ENCODE measurements around the gene SVIL. TPM values are rescaled to one million over a fixed set of nuclear protein-coding genes. Genes with fewer than 3 reads are reported as not detected.

Gene SVIL
- total and polyA plus RNA-seq, 4 experiments from 2014 or later, result 1.1 to 31.2 (median 22.0) TPM

DNA sequence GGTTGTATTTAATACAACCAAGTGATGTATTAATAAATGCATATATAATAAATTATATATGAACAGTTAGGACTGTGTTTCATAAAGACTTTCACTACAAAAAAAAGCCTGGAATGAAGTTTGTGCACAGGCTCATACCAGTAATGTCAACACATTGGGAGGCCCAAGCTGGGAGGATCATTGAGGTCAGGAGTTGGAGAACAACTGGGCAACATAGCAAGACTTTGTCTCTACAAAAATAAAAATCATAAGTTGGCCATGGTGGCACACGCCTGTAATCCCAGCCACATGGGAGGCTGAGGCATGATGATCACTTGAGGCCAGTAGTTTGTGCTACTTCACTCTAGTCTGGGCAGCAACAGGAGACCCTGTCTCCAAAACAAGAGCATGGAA, 15.8 kb upstream of the SVIL start:
- H3K27ac Mint-ChIP-seq, result peak overlapping the region in 1 of 7 donors; percentile 14
- intact Hi-C loops (cut with micrococcal nuclease), result no loop called here
- H3K27ac ChIP-seq (ENCODE audit: low read depth, low read length), result no peak overlapping the region
- no peaks in the 10 kb centered on the region for H3K27me3 ChIP-seq (ENCODE audit: insufficient read depth, low read length)
- no peak overlapping the region for H3K4me3 ChIP-seq (ENCODE audit: low read length in 2 of 2)
- peaks cover 30 to 61% (median 52%) of the 10 kb centered on the region in 4 donors for H3K4me1 Mint-ChIP-seq
- H3K27me3 Mint-ChIP-seq, result no peaks in the 10 kb centered on the region
- ChIA-PET POLR2A (ENCODE audit: partially characterized antibody) (no interaction called here), CTCF (ENCODE audit: partially characterized antibody) (no interaction called here)
- no peaks in the 10 kb centered on the region for H3K36me3 ChIP-seq (ENCODE audit: insufficient read depth, low read length)
- peaks cover 36% of the 10 kb centered on the region for H3K4me1 ChIP-seq (ENCODE audit: insufficient read depth, low read length)
- no peak overlapping the region for H3K4me3 Mint-ChIP-seq
- peaks cover 4 to 35% of the 10 kb centered on the region in 2 donors for H3K36me3 Mint-ChIP-seq
- H3K9me3 ChIP-seq (ENCODE audit: control insufficient read depth in 1 of 2, low read length in 2 of 2), result no peaks in the 10 kb centered on the region
- no peak for DNase-seq
- peaks cover 0 to 2% (median 0%) of the 10 kb centered on the region in 8 donors for H3K9me3 Mint-ChIP-seq

DNA sequence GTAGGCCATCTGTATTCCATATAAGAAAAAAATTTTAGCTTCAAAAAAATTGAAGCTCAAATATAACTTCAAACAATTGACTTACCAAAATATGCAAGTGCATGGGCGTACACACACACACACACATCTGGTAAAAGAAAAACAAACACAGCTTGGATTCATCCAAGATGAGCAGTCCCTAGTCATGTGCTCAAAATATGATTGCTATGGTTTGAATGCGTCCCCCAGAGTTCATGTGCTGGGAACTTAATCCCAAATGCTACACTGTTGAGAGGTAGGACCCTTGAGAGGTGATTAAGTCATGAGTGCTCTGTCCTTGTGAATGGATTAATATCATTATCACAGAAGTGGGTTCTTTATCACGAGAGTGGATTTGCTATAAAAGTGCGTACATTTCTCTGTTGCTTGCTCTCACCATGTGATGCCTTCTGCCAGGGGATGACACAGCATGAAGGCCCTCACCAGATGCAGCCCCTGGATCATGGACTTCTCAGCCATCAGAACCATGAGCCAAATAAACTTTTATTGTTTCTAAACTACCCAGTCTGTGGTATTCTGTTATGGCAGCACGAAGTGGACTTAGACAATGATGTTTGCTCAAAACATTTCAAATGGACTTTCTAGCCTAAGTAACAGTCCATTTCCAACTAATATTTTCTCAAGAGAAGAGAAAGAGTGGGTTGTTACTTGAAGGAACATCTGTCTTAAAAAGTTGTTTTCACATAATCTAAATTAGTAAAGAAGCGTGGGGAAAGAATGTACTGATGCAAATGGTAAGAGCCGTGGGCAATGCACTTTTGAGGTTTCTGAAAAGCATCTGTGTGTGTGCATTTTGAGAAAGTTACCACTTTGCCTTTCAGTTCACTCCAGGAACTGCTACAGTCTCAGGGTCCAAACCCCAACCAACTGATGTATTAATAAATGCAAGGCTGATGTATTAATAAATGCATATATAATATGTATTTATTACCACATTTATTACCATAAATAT, 15.1 kb upstream of the SVIL start:
- Mint-ChIP-seq H3K27ac (peak overlapping the region in 3 of 7 donors; percentile 72 to 77 (median 76)), H3K27me3 (no peaks in the 10 kb centered on the region), H3K4me3 (peak overlapping the region in 1 of 8 donors; percentile 80), H3K9me3 (no peaks in the 10 kb centered on the region), H3K4me1 (peaks cover 30 to 64% (median 54%) of the 10 kb centered on the region in 4 donors), H3K36me3 (peaks cover 4 to 32% of the 10 kb centered on the region in 2 donors)
- DNase-seq, result no peak
- Histone ChIP-seq H3K4me3 (ENCODE audit: low read length in 2 of 2) (no peak overlapping the region), H3K27ac (ENCODE audit: low read depth, low read length) (no peak overlapping the region), H3K27me3 (ENCODE audit: insufficient read depth, low read length) (no peaks in the 10 kb centered on the region), H3K36me3 (ENCODE audit: insufficient read depth, low read length) (no peaks in the 10 kb centered on the region), H3K9me3 (ENCODE audit: control insufficient read depth in 1 of 2, low read length in 2 of 2) (no peaks in the 10 kb centered on the region), H3K4me1 (ENCODE audit: insufficient read depth, low read length) (peaks cover 36% of the 10 kb centered on the region)
- ChIA-PET CTCF (ENCODE audit: partially characterized antibody) (interaction anchor here (0.6 kb wide), 1 partner anchor 14 kb away, joined by 3 read pairs; no protein-coding TSS in a partner anchor), POLR2A (ENCODE audit: partially characterized antibody) (interaction anchor here (2.3 to 3.9 kb wide), 2 partner anchors 7 to 32 kb away, joined by 10 to 14 read pairs; no protein-coding TSS in a partner anchor)
- intact Hi-C loops (cut with micrococcal nuclease), result no loop called here

DNA sequence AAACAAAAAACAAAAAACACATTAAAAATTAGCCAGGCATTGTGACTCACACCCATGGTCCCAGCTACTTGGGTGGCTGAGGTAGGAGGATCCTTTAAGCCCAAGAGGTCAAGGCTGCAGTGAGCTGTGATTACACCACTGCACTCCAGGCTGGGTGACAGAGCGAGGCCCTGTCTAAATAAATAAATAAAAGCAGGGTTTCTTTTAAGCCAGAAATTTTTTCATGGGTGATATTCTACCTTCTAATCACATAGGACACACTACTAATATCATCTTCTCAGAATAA, 14.2 kb upstream of the SVIL start:
- no peaks in the 10 kb centered on the region for H3K27me3 Mint-ChIP-seq
- peaks cover 36% of the 10 kb centered on the region for H3K4me1 ChIP-seq (ENCODE audit: insufficient read depth, low read length)
- no peaks in the 10 kb centered on the region for H3K36me3 ChIP-seq (ENCODE audit: insufficient read depth, low read length)
- H3K27me3 ChIP-seq (ENCODE audit: insufficient read depth, low read length), result no peaks in the 10 kb centered on the region
- DNase-seq, result no peak
- H3K27ac ChIP-seq (ENCODE audit: low read depth, low read length), result no peak overlapping the region
- H3K9me3 Mint-ChIP-seq, result no peaks in the 10 kb centered on the region
- no peak overlapping the region for H3K4me3 ChIP-seq (ENCODE audit: low read length in 2 of 2)
- H3K9me3 ChIP-seq (ENCODE audit: control insufficient read depth in 1 of 2, low read length in 2 of 2), result no peaks in the 10 kb centered on the region
- peaks cover 4 to 28% of the 10 kb centered on the region in 2 donors for H3K36me3 Mint-ChIP-seq
- POLR2A ChIA-PET (ENCODE audit: partially characterized antibody), result interaction anchor here (0.6 to 3.9 kb wide), 4 partner anchors 8 to 1742 kb away, joined by 5 to 14 read pairs (median 10); no protein-coding TSS in a partner anchor
- peaks cover 30 to 74% (median 59%) of the 10 kb centered on the region in 4 donors for H3K4me1 Mint-ChIP-seq
- intact Hi-C loops (cut with micrococcal nuclease), result no loop called here
- H3K27ac Mint-ChIP-seq, result peak overlapping the region; percentile 76 to 95 (median 87)
- CTCF ChIA-PET (ENCODE audit: partially characterized antibody), result interaction anchor here (0.6 to 1.0 kb wide), 2 partner anchors 13 to 91 kb away, joined by 3 read pairs; no protein-coding TSS in a partner anchor
- peak overlapping the region in 1 of 8 donors; percentile 80 for H3K4me3 Mint-ChIP-seq

DNA sequence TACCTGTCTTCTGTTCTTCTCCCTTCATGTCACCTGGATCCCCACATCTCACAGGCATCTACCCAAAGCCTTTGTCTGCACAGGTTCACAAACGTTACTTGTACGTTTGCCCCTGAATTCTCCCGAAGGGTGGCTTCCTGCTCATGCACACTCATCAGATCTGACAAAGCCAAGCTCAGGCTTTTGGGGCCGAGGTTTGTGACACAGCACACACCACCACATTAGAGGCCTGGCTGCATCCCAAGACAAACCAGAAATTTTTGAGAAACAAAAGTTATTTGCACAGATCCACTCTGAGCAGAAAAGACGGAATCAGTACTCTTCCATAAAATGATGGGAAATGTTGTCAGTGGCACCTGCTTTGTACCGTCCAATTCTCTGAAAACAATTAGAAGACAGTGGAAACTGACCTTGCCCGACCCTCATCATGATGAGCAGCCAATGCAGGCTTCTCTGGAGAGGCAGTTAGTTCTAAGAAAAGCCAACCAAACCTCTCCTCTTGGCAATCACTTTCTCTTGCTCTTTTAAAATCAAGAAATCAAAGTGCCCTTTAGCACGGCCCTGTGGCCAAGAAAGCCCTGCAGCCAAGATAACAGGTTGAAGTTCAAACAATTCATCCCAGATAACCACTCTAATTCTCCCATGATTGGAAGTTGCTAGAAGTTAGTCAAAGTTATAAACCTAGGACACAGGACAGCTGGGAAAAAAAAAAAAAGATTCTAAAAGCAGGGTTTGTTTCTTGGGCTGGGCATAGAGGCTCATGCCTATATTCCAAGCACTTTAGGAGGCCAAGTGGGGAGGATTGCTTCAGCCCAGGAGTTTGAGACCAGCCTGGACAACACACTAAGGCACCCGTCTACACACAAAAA, 13.6 kb upstream of the SVIL start:
- Histone ChIP-seq H3K36me3 (ENCODE audit: insufficient read depth, low read length) (no peaks in the 10 kb centered on the region), H3K4me1 (ENCODE audit: insufficient read depth, low read length) (peaks cover 36% of the 10 kb centered on the region), H3K4me3 (ENCODE audit: low read length in 2 of 2) (no peak overlapping the region), H3K27me3 (ENCODE audit: insufficient read depth, low read length) (no peaks in the 10 kb centered on the region), H3K27ac (ENCODE audit: low read depth, low read length) (peak overlapping the region; percentile 22), H3K9me3 (ENCODE audit: control insufficient read depth in 1 of 2, low read length in 2 of 2) (no peaks in the 10 kb centered on the region)
- Mint-ChIP-seq H3K4me3 (peak overlapping the region; percentile 7 to 80 (median 75)), H3K36me3 (peaks cover 4 to 30% of the 10 kb centered on the region in 2 donors), H3K4me1 (peaks cover 30 to 78% (median 59%) of the 10 kb centered on the region in 4 donors), H3K27me3 (no peaks in the 10 kb centered on the region), H3K27ac (peak overlapping the region; percentile 76 to 96 (median 88)), H3K9me3 (no peaks in the 10 kb centered on the region)
- intact Hi-C loops (cut with micrococcal nuclease), result no loop called here
- ChIA-PET POLR2A (ENCODE audit: partially characterized antibody) (interaction anchor here (0.5 to 3.9 kb wide), 7 partner anchors 9 to 1743 kb away, joined by 3 to 14 read pairs (median 7); no protein-coding TSS in a partner anchor), CTCF (ENCODE audit: partially characterized antibody) (interaction anchor here (0.9 to 2.4 kb wide), 3 partner anchors 10 to 90 kb away, joined by 3 to 11 read pairs (median 5); no protein-coding TSS in a partner anchor)
- DNase-seq, result peak; percentile 13 to 64 (median 22)

DNA sequence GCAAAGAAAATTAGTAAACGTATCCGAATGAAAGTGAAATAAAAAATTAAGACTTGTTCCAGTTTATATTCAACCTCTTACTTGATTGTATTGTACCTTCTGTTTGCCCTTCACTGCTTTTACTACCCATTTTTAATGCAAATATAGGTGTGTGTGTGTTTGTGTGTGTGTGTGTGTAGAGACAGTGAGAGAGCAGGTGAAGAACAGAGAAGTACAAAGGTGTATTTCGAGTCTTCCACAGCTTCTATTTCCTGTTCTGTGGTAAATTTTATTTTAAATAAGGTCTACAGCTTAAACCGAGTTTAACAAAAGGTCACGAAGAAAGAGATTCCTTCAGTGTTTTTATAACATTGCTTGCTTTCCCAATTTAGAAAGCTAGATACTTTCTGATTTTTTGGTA, 12.7 kb upstream of the SVIL start:
- CTCF ChIA-PET (ENCODE audit: partially characterized antibody), result interaction anchor here (0.6 to 2.4 kb wide), 3 partner anchors 11 to 92 kb away, joined by 3 to 11 read pairs (median 5); no protein-coding TSS in a partner anchor
- Mint-ChIP-seq H3K4me3 (peak overlapping the region in 7 of 8 donors; percentile 51 to 84 (median 68)), H3K27ac (peak overlapping the region; percentile 55 to 96 (median 91)), H3K27me3 (no peaks in the 10 kb centered on the region), H3K4me1 (peaks cover 30 to 83% (median 59%) of the 10 kb centered on the region in 4 donors), H3K36me3 (peaks cover 2 to 24% of the 10 kb centered on the region in 2 donors), H3K9me3 (no peaks in the 10 kb centered on the region)
- peak overlapping the region; percentile 22 for H3K27ac ChIP-seq (ENCODE audit: low read depth, low read length)
- H3K27me3 ChIP-seq (ENCODE audit: insufficient read depth, low read length), result no peaks in the 10 kb centered on the region
- peak in 3 of 5 donors; percentile 22 to 41 (median 29) for DNase-seq
- no peaks in the 10 kb centered on the region for H3K36me3 ChIP-seq (ENCODE audit: insufficient read depth, low read length)
- peaks cover 36% of the 10 kb centered on the region for H3K4me1 ChIP-seq (ENCODE audit: insufficient read depth, low read length)
- no peaks in the 10 kb centered on the region for H3K9me3 ChIP-seq (ENCODE audit: control insufficient read depth in 1 of 2, low read length in 2 of 2)
- intact Hi-C loops (cut with micrococcal nuclease), result no loop called here
- H3K4me3 ChIP-seq (ENCODE audit: low read length in 2 of 2), result no peak overlapping the region
- POLR2A ChIA-PET (ENCODE audit: partially characterized antibody), result interaction anchor here (0.5 to 3.9 kb wide), 6 partner anchors 10 to 1326 kb away, joined by 3 to 14 read pairs (median 8); no protein-coding TSS in a partner anchor

DNA sequence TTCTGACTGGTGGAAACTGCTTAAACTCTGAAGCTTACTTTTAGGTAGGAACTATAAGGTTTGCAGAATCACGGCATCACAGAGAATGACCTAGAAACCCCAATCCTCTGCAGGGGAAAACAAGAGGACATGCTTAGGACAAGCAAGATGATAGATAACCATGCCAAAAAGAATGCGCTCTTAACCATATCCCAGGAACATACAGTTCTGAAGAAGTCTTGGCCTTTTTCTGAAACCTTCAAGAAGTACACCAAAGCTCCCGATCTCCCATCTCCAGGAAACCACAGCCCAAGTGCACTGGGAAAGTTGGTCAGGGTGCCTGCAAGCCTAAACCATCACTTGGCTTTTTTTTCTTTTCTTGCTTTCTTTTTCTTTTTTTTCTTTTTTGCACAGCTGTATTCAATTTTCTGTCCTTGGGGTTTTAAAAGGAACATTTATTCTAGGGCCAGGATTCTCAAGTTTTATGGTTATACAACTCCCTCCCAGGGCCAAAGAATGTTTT, 12.2 kb upstream of the SVIL start:
- Histone ChIP-seq H3K27ac (ENCODE audit: low read depth, low read length) (peak overlapping the region; percentile 22), H3K27me3 (ENCODE audit: insufficient read depth, low read length) (no peaks in the 10 kb centered on the region), H3K4me3 (ENCODE audit: low read length in 2 of 2) (no peak overlapping the region), H3K4me1 (ENCODE audit: insufficient read depth, low read length) (peaks cover 36% of the 10 kb centered on the region), H3K36me3 (ENCODE audit: insufficient read depth, low read length) (no peaks in the 10 kb centered on the region), H3K9me3 (ENCODE audit: control insufficient read depth in 1 of 2, low read length in 2 of 2) (no peaks in the 10 kb centered on the region)
- Mint-ChIP-seq H3K27me3 (no peaks in the 10 kb centered on the region), H3K36me3 (peaks cover 2 to 22% of the 10 kb centered on the region in 2 donors), H3K4me3 (peak overlapping the region; percentile 27 to 84 (median 68)), H3K27ac (peak overlapping the region; percentile 73 to 96 (median 91)), H3K4me1 (peaks cover 30 to 80% (median 57%) of the 10 kb centered on the region in 4 donors), H3K9me3 (no peaks in the 10 kb centered on the region)
- DNase-seq, result peak in 4 of 5 donors; percentile 22 to 51 (median 42)
- ChIA-PET CTCF (ENCODE audit: partially characterized antibody) (interaction anchor here (0.6 to 2.4 kb wide), 4 partner anchors 11 to 92 kb away, joined by 3 to 11 read pairs (median 4); no protein-coding TSS in a partner anchor), POLR2A (ENCODE audit: partially characterized antibody) (interaction anchor here (1.1 to 3.9 kb wide), 6 partner anchors 10 to 35 kb away, joined by 3 to 14 read pairs (median 8); no protein-coding TSS in a partner anchor)
- intact Hi-C loops (cut with micrococcal nuclease), result loop anchor here (1.0 kb wide), 1 partner anchor 12 kb away; no protein-coding TSS in a partner anchor
